NCI-H2171 (cell line): ENCODE data around the gene WDPCP.
A peak's percentile ranks its signal among the peaks of the same experiment; 100 is the strongest.
"Not testable (repeated sequence)": the region's sequence is repeated elsewhere in the genome, so short reads cannot be mapped to it uniquely, and the experiment has no call there.

Experiments
- DNase-seq: peaks from one replicate; lab custom pipeline; 2025; lab: John Stamatoyannopoulos, UW

The WDPCP gene

DNA sequence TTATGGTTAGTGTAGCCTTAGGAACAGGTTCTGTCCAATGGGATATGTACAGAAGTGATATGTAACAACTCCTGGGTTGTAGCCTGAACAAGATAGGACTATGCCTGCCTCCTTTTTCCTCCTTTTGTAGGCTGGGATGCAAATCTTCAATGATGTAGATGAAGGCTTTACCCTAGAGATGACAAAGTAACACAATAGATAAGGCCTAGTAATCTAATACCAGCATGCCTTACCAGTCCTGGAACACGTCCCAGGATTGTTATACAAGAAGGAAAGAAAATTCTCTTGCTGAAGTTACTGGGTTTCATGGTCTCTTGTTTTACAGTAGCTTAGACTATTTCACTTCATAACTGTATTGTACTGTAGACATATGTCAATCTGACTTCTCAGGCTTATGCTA lies 345.5 kb downstream of the WDPCP start:
- no peak for DNase-seq

DNA sequence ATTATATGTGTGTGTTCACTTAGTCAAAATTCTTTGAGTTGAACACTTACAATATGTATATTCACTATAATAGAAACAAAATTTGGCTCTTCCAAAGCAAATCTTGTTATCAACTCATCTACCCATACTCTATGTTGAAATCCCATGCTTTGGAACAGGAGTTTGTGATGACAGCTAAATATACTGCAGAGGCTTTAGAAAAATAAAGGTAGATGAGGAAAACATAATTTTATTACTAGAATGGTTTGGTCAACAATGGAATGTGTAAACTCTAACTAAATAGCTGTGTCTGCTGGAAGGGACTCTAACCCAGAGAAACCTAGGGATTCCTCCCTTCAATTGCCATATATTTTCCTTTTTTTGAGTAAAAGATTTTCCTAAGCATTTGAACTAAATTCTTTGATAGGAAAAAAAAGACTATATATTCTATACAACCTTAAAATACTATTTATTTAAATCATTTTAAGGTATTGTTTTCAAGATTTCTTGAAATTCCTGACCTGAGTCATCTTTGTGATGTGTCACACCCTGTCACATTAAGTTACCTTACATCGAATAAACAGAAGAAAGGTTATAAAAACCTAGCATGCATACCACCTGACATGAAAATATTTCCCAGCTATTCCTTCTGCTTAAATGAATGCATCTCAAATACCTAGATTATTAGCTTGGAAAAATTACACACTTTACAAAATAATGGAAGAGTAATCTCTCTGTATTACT lies 362.2 kb downstream of the WDPCP start:
- DNase-seq, result no peak

DNA sequence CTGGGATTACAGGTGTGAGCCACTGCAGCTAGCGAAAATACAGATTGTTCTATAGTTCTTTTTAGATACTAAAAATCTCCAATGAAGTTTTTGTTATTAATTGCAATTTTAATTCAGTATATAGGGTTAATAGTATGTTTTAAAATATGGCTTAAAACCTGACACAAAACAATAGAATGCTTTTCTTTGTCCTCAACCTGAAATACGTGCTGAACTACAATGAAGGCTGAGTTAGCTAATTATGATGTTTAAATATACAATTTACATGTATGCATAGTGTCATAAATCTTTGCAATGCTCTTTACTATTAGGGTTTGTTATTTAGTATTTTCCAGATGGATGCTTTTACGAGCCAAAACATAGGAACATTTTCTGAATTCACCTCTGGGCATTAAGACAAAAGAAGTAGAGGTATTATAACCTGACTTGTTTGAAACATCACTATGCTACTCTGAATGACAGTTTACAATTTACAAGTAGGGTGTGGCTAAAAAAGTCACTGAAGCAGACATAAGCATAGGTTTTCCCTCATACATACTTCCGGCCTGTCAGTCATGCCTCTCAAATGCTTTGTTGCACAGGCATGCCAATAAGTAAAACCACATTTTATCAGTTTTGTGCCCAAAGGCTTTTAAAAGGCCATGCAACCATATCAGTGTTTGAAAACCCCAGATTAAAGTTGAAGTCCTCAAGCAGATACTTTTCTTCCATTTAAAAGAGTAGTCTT lies 369.3 kb downstream of the WDPCP start:
- no peak for DNase-seq

DNA sequence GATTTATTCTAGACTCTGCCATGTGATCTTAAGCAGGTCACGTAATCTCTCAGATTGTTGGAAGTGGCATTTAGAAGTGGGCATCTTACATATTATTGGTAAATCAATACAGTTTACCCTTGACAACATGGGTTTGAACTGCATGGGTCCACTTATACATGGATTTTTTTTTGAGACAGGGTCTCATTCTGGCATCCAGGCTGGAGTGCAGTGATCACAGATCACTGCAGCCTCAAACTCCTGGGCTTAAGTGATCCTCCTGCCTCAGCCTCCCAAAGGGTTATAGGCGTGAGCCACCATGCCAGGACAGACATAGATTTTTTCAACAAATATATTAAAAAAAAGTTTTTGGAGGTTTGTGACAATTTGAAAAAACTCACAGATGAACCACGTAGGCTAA lies 393.0 kb downstream of the WDPCP start:
- DNase-seq, result no peak

DNA sequence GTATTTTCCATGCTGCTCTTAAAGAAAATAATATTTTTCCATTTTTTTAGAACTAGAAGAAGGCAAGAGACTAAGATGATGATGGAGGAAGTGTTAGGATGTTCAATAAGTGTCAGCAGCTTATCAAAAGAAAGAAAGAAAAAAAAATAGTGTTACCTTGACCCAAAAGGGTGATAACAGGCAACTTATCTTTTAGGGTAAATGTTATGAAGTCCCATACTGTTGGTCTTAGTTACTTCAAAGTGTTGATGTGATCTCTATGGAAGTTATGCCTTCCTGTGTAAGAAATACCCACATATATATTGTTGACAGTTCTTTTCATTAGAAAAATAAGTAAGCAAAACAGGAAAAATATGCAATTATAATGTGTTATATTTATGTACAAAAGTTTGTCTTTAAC lies 394.1 kb downstream of the WDPCP start:
- DNase-seq, result no peak

DNA sequence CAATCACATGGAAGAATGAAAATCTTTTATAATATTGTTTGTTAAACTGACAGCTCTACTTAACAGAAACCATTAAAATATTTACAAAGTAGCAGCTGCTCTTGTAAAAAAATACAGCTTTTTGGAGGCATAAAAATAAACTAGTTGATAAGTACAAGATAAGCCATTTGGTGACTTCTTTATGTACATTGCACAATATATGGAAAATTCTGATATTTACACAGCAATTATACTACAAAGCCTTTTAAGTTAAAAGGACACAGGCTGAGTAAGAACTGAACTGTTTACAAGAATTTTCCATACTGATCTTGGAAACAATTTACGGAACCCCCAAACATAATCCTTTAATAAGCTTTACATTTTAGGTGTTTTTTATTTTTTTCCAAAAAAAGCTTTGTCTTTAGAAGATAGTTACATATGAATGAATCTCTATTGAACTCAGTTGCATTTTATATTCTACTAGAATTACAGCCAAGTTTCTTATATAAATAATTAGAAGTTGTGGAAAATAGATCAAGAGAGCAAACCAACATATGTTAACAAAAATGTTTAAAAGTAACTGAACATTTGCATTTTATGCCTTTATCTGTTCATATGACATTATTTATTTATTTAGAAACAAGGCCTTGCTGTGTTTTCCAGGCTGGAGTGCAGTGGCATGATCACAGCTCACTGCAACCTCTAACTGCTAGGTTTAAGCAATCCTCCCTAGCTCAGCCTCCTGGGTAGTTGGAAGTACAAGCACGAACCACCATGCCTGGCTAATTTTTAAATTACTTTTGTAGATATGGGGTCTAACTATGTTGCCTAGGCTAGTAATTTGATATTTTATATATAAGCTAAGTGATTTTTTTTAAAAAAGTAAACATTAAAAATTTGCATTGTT lies 395.1 kb downstream of the WDPCP start:
- no peak for DNase-seq

DNA sequence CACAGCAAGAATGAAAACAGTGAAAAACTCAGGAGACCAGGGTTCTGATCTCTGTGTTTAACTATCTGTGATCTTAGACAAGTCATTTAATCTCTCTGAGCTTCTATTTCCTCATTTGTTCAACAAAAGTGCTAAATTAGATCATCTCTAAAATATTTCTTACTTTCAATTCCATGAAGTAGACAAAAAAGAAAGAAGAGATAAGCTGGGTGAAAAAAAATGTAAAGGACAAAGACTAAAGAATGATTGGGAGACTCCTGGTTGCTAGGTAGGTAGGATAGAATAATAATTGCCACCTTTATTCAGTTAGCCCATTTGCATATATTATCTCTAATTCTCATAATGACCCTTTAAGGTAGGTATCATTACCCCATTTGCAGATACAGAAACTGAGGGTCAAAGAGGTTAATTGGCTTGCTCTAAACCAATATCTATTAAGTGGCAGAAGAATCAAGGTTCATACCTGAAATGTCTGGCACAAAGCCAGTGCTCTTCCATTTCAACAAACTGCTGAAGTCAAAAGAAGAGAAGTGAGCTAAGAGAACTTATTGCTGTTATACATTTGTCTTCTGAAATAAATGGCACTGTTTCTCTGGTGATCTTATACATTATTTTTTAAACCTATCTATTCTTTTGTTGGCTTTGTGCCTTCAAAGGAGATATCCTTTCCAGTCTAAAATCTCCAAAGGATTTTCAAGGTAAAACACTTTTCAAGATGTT lies 395.9 kb downstream of the WDPCP start:
- DNase-seq, result peak; percentile 8

DNA sequence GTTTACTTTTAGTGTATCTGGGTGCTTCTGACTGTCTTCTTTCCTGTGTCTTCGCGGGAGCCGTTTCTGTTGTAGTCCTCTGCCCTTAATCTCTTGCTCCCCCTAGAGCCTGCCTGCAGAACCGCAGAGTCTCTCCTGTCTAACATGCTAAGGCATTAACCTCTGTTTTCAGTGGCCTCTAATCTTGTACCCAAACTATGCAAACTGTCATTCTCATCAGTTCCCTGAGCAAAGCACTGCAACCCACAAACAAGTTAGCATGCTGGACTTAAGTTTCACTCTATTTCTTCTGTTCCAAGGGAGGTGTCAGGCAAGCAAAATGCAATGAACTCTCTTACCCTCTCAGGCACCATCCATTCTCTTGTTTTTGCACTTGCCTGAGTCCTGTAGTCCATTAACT lies 399.3 kb downstream of the WDPCP start:
- DNase-seq, result peak; percentile 41

DNA sequence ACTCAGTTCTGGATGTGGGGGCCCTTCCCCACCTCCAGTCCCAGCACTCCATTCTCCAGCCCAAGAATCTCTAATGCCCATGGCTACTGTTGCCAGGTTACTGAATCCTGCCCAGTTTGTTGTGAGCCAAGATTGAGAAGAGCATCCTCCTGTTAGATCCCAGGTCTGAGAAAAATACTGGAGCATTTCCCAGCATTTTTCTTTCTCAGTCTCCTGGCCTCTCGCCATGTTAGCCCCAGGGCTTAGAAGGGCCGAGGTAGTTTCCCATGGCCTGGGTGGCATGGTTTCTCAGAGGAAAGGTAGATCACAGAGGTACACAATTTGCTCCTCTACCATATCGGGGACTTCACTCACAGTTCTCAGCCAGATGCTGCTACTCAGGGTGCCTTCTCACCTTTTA lies 401.9 kb downstream of the WDPCP start:
- DNase-seq, result no peak

DNA sequence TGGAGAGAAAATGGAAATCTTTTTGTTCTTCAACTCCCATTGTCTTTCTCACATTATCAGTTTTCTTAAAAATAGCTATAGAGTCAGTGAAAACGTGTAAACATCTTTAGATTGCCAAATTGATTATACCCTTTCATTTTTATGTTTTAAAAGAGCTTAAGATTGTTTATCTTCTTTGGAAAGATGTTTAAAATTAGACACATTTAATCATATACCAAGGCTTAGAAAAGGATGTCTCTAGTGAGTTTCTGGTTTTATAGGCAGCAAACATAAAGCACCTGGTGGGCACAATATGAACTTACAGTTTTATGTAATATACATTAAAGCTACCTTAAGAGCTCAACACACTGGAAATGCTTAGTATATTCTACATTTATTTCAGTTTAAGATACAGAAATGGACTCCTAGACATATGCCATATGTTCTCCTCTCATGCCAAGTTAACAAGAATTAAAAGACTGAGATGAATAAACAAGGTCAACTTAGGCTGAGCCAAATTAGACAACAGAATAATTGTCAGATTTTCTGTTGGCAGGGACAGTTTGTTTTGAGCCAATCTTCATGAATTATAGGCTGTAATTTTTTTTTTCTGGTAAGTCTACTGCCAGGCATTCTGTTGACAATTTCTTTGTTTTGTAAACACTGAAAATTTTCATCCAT lies 425.0 kb downstream of the WDPCP start:
- no peak for DNase-seq

DNA sequence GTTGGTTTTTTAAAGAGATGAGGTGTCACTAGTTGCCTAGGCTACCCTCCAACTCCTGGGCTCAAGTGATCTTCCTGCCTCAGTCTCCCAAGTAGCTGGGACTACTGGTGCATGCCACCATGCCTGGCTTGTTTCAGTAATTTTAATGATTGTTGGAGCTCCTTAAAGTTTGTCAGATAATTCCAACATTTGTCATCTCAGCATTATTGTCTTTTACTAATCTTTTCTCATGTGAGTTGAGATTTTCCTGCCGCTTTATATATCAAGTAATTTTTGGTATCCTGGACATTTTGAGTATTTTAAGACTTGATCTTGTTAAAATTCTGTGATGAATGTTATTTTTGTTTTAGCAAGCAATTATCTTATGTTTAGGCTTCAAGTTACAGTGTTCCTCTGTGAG lies 429.0 kb downstream of the WDPCP start:
- DNase-seq, result no peak

DNA sequence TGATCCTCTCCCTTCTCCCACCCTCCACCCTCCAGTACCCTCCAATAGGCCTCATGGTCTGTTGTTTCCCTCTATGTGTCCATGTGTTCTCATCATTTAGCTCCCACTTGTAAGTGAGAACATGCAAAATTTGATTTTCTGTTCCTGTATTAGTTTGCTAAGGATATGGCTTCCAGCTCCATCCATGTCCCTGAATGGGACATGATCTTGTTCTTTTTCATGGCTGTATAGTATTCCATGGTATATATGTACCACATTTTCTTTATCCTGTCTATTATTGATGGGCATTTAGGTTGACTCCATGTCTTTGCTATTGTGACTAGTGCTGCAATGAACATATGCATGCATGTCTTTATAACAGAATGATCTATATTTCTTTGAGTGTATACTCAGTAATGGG lies 451.6 kb downstream of the WDPCP start:
- DNase-seq, result not testable (repeated sequence)

DNA sequence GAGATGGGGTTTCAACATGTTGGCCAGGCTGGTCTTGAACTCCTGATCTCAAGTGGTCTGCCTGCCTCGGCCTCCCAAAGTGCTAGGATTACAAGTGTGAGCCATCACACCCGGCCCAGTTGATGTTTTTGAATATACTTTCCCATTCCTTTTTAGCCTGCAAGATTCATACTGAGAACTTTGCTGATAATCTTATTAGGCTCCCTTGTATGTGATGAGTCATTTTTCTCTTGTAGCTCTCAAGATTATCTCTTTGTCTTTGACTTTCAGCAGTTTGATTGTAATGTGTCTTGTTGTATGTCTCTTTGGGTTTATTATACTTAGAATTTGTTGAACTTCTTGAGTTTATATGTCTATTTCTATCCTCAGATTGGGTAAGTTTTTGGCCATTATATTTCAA lies 456.3 kb downstream of the WDPCP start:
- DNase-seq, result no peak

DNA sequence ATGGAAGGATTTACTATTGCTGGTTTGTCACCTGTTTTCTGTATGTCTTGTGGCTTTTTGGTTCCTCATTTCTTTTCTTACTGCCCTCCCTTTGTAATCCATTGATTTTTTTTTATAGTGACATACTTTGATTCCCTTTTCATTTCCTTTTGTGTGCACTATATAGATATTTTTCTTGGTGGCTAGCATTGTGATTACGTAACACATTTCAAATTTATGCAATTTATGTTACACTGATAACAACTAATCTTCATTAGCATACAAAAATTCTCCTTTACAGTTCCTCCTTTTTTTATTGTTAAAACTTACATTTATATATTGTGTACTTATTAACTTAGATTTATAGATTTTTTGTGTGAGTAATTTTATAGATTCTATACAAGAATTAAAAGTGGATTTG lies 457.1 kb downstream of the WDPCP start:
- DNase-seq, result no peak

DNA sequence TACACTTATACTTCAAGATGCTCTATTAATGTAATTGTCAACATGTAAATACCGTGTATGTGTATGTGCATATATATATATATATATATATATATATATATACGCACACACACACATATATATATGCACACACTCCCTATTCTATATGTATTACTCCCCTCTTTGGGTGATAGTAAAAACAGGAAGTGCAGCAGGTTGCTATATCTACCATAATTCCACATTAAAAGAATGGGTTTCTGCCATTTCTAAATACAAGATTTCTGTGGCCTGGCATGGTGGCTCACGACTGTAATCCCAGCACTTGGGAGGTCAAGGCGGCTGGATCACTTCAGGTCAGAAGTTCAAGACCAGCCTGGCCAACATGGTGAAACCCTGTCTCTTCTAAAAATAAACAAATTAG lies 460.7 kb downstream of the WDPCP start:
- no peak for DNase-seq

DNA sequence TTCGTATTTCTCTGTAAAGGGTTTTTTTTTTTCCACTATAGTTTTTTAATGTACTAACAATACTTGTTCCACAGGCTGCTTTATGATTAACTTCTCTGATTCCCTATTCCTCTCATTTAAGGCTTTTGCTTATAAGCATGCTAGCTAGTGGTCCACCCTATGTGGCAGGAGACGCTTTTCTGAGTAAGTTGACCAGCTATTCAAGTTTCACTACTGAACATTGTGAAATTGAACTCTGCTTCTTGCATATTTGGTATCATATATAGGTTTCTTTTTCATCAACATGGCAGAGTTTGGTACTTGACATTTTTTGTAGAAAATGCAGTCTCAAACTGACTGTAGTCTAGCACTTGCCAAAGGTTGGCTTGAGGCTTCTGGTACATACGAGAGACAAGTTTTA lies 463.4 kb downstream of the WDPCP start:
- no peak for DNase-seq

DNA sequence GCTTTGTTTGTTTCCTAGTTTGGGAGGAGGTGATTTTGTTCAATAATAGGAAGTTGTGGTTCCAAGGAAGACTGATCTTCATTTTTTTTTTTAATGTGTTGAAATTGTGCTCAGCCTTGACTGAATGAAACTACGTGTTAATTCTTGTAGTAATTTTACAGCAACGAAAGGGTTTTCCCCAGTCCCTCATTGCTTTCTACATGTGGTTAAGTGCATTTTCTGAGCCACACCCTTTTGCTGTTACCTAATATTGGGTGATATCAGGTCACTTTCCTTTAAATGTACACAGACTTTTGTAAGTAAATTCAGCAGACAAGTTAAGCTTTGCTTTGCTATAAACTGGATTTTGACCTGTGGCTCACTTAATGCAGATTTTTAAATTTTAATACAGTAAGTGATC lies 464.1 kb downstream of the WDPCP start:
- no peak for DNase-seq

DNA sequence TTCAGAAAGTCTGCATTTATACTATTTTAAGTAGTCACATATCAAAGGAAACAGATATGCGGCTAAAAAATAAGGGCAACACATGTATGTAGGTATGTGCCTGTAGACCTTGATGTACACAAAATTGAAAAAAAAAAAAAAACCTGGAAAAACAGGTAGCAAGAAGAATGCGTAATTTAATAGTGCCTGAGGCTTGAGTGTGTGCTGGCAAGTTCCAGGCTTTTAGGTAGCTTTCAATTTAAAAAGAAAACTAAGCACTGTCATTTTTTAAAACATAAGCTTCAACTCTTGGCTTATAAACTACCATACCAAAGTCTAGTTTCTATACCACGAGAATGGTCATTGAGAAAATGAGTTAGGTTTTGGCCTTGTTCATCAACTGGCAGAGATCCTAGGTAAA lies 465.4 kb downstream of the WDPCP start:
- DNase-seq, result no peak

DNA sequence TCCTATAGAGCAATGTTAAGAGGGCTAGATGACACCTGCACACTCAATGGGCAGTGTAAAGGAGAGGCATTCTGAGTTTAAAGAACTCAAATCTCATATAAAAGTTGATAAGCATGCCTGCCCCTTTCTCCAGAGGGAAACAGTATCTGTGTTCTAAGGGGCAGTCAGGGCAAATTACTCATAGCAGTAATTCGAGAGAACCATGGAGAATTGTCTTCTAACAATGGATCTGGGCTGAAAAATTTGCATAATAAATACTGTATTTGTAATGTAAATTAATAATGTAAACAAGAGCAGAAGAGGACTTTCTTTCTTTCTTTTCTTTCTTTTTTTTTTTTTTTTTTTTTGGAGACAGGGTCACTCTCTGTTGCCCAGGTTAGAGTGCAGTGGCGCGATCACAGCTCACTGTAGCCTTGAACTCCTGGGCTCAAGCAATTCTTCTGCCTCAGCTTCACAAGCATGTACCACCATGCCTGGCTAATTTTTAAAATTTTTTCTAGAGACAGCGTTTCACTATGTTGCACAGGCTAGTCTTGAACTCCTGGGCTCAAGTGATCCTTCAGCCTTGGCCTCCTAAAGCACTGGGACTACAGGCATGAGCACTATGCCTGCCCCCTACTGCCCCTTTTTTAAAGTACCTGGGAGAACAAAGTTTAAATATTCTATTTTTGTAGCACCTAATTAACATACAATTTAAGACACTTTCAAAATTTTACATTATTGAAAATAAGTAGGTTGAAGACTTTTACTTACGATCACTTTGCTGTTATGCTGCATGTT lies 467.0 kb downstream of the WDPCP start:
- DNase-seq, result no peak

DNA sequence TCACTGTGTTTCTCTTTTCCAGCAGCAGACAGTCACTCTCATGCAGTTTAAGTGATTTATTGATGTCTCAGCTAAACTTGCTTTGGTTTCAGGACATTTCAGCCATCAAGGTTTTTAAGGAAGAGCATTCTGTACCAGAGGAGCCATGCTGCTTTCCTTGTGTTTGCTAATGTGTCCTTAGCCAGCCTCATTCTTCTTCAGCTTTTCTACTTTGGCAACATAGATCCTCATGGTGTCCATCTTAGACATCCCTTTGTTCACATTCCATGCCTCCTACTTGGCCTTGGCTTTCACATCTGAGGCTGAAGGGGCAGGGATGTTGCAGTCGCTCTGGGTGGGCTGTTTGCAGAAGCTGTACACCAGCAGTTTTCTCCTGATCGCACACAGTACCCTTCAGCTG lies 469.5 kb downstream of the WDPCP start:
- DNase-seq, result no peak

DNA sequence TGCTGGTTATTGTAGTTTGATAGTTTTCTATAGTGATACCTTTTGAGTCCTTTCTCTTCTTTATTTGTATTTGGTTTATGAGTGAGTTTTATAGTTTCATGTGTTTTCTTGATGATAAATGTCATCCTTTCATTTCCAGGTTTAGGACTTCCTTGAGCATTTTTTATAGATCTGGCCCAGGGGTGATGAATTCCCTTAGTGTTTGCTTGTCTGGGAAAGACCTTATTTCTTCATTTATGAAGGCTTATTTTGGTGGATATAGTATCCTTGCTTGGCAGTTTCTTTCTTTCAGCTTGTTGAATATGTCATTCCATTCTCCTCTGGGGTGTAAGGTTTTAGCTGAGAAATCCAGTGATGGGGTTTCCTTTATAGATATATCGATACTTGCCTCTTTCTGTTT lies 483.8 kb downstream of the WDPCP start:
- DNase-seq, result no peak
